ENCODE measurements around the gene VWC2L.

VWC2L gene

GRCh38 chr2:214410918-214411554 lies at the start of gene VWC2L:
TSS of gene VWC2L (plus strand) at chr2:214411054. CDS start at chr2:214414194, 3,140 bp downstream.
- DNase-seq (ENCODE audit: low read depth in 1 of 2, low spot score in 1 of 2) = no peak

- no peak for DNase-seq (ENCODE audit: low read depth in 1 of 2, low spot score in 1 of 2)
These were observed 49.7 kb upstream of the VWC2L start for GRCh38 chr2:214361116-214361515.

- no peak for DNase-seq (ENCODE audit: low read depth in 1 of 2, low spot score in 1 of 2)
These were observed 45.3 kb upstream of the VWC2L start for GRCh38 chr2:214365549-214365948.

GRCh38 chr2:214367171-214367570 lies 43.7 kb upstream of the VWC2L start:
- DNase-seq (ENCODE audit: low read depth in 1 of 2, low spot score in 1 of 2) = no peak

GRCh38 chr2:214376618-214377285 lies 34.1 kb upstream of the VWC2L start:
- no peak for DNase-seq (ENCODE audit: low read depth in 1 of 2, low spot score in 1 of 2)

GRCh38 chr2:214377286-214377624 lies 33.6 kb upstream of the VWC2L start:
- DNase-seq (ENCODE audit: low read depth in 1 of 2, low spot score in 1 of 2) = no peak

GRCh38 chr2:214378455-214379103 lies 32.3 kb upstream of the VWC2L start:
- DNase-seq (ENCODE audit: low read depth in 1 of 2, low spot score in 1 of 2) = no peak

GRCh38 chr2:214379227-214379626 lies 31.6 kb upstream of the VWC2L start:
- DNase-seq (ENCODE audit: low read depth in 1 of 2, low spot score in 1 of 2) = no peak

GRCh38 chr2:214380681-214381080 lies 30.2 kb upstream of the VWC2L start:
- DNase-seq (ENCODE audit: low read depth in 1 of 2, low spot score in 1 of 2) = no peak

GRCh38 chr2:214382229-214382628 lies 28.6 kb upstream of the VWC2L start:
- no peak for DNase-seq (ENCODE audit: low read depth in 1 of 2, low spot score in 1 of 2)

- DNase-seq (ENCODE audit: low read depth in 1 of 2, low spot score in 1 of 2) = no peak
These were observed 24.1 kb upstream of the VWC2L start for GRCh38 chr2:214386720-214387119.

- DNase-seq (ENCODE audit: low read depth in 1 of 2, low spot score in 1 of 2) = no peak
These were observed 21.5 kb upstream of the VWC2L start for GRCh38 chr2:214389334-214389733.

GRCh38 chr2:214393796-214394195 lies 17.1 kb upstream of the VWC2L start:
- no peak for DNase-seq (ENCODE audit: low read depth in 1 of 2, low spot score in 1 of 2)

- no peak for DNase-seq (ENCODE audit: low read depth in 1 of 2, low spot score in 1 of 2)
These were observed 15.8 kb upstream of the VWC2L start for GRCh38 chr2:214395040-214395439.

GRCh38 chr2:214401580-214401979 lies 9.3 kb upstream of the VWC2L start:
- DNase-seq (ENCODE audit: low read depth in 1 of 2, low spot score in 1 of 2) = no peak

GRCh38 chr2:214410128-214410775 lies 602 bp upstream of the VWC2L start:
- DNase-seq (ENCODE audit: low read depth in 1 of 2, low spot score in 1 of 2) = no peak

GRCh38 chr2:214412679-214413078 lies 1.8 kb downstream of the VWC2L start:
- DNase-seq (ENCODE audit: low read depth in 1 of 2, low spot score in 1 of 2) = no peak

- DNase-seq (ENCODE audit: low read depth in 1 of 2, low spot score in 1 of 2) = no peak
These were observed 25.6 kb downstream of the VWC2L start for GRCh38 chr2:214436470-214436869.

- DNase-seq (ENCODE audit: low read depth in 1 of 2, low spot score in 1 of 2) = no peak
These were observed 39.5 kb downstream of the VWC2L start for GRCh38 chr2:214450118-214450894.

GRCh38 chr2:214451516-214452275 lies 40.8 kb downstream of the VWC2L start:
- no peak for DNase-seq (ENCODE audit: low read depth in 1 of 2, low spot score in 1 of 2)
